SK-N-SH (cell line): ENCODE measurements around the gene KPRP. TPM values are rescaled to one million over a fixed set of nuclear protein-coding genes. Genes with fewer than 3 reads are reported as not detected.

ENCODE experiments used
- CTCF ChIA-PET: fragments of 300-600, 350-600 bp; formaldehyde crosslinking; extraction: SDS; loops from one replicate; lab custom pipeline; 2021; lab: Yijun Ruan, JAX
- POLR2A ChIA-PET: fragments of 350-600 bp; sonication (Branson Sonifier 250); formaldehyde crosslinking; extraction: SDS; loops from one replicate; lab custom pipeline; 2020; ENCODE audit warnings: antibody characterized with exemption, inconsistent platforms; lab: Yijun Ruan, JAX
- DNase-seq: peaks from one replicate; pipeline ENCODE4 v3.0.0; 2012
- H2AFZ ChIP-seq: fragments of 200-600 bp; sonication (generic); 2 replicates; pipeline ENCODE4 v1.8.1; 2016; ENCODE audit warnings: antibody characterized with exemption, mild to moderate bottlenecking, low read depth
- H3F3A ChIP-seq: fragments of 200-600 bp; sonication (generic); replicated peaks from 2 replicates; pipeline ENCODE3; 2016; ENCODE audit warnings: antibody characterized with exemption, mild to moderate bottlenecking; ENCODE audit not compliant: insufficient read depth
- H3K27ac ChIP-seq, 2 experiments: fragments of 200-500 bp in 1 of 2; fragments of 200-600 bp in 1 of 2; sonication (Bioruptor generic) in 1 of 2; sonication (generic), shearing (Covaris generic) in 1 of 2; 2 replicates each; pipeline versions ENCODE4 v1.5.1 to v1.6.1; 2014 to 2016; ENCODE audit warnings: low read depth in 2 of 2, inconsistent platforms in 1 of 2, low read length in 1 of 2, mild to moderate bottlenecking in 1 of 2, mixed read lengths in 1 of 2
- H3K27me3 ChIP-seq: fragments of 200-600 bp; sonication (generic), shearing (Covaris generic); 2 replicates; pipeline ENCODE4 v1.6.1; 2016; ENCODE audit warnings: mixed run types; ENCODE audit not compliant: insufficient read depth
- H3K36me3 ChIP-seq, 2 experiments: fragments of 200-500 bp in 1 of 2; fragments of 200-600 bp in 1 of 2; sonication (Bioruptor generic) in 1 of 2; sonication (generic) in 1 of 2; replicated peaks in 1 of 2; 2 replicates each; pipeline versions ENCODE3 to v1.5.1; 2014 to 2016; ENCODE audit warnings: low read length in 1 of 2, mild to moderate bottlenecking in 1 of 2; ENCODE audit not compliant: insufficient read depth in 2 of 2, control insufficient read depth in 1 of 2
- H3K4me1 ChIP-seq, 2 experiments: fragments of 200-500 bp in 1 of 2; fragments of 200-600 bp in 1 of 2; sonication (Bioruptor generic) in 1 of 2; sonication (generic), shearing (Covaris generic) in 1 of 2; 2 replicates each; pipeline versions ENCODE4 v1.5.1 to v1.6.1; 2014 to 2016; ENCODE audit warnings: low read depth in 1 of 2, low read length in 1 of 2, mixed run types in 1 of 2; ENCODE audit not compliant: insufficient read depth in 2 of 2, control insufficient read depth in 1 of 2
- H3K4me2 ChIP-seq: fragments of 200-600 bp; sonication (generic), shearing (Covaris generic); 2 replicates; pipeline ENCODE4 v1.6.1; 2017; ENCODE audit warnings: mixed run types
- H3K4me3 ChIP-seq, 2 experiments: fragments of 200-500 bp in 1 of 2; fragments of 200-600 bp in 1 of 2; sonication (Bioruptor generic) in 1 of 2; sonication (generic), shearing (Covaris generic) in 1 of 2; 2 replicates each; pipeline versions ENCODE4 v1.5.1 to v1.8.1; 2014 to 2016; ENCODE audit warnings: low read depth in 2 of 2, inconsistent platforms in 1 of 2, low read length in 1 of 2, mild to moderate bottlenecking in 1 of 2, mixed read lengths in 1 of 2, moderate library complexity in 1 of 2
- H3K79me2 ChIP-seq: fragments of 200-600 bp; sonication (generic); 2 replicates; pipeline ENCODE4 v1.8.1; 2017; ENCODE audit warnings: mild to moderate bottlenecking; ENCODE audit not compliant: insufficient read depth
- H3K9ac ChIP-seq: fragments of 200-600 bp; sonication (generic); 2 replicates; pipeline ENCODE4 v1.6.1; 2017; ENCODE audit warnings: mixed run types
- H3K9me2 ChIP-seq: fragments of 200-600 bp; sonication (generic); 2 replicates; pipeline ENCODE4 v1.6.1; 2017; ENCODE audit warnings: mixed run types
- H3K9me3 ChIP-seq: fragments of 200-600 bp; sonication (generic); 2 replicates; pipeline ENCODE4 v1.6.1; 2017; ENCODE audit warnings: mixed run types, mild to moderate bottlenecking, moderate library complexity
- H4K20me1 ChIP-seq: fragments of 200-600 bp; sonication (generic); 2 replicates; pipeline ENCODE4 v1.6.1; 2017; ENCODE audit warnings: mild to moderate bottlenecking, mixed run types; ENCODE audit not compliant: insufficient read depth
- CHD2 ChIP-seq: fragments of 150-350 bp; IDR thresholded peaks from 2 replicates; pipeline ENCODE4 v1.6.1; 2018; ENCODE audit warnings: low read length; ENCODE audit not compliant: partially characterized antibody
- ELF1 ChIP-seq: IDR thresholded peaks from 2 replicates; pipeline ENCODE4 v1.4.0; 2012
- EP300 ChIP-seq, 2 experiments: IDR thresholded peaks; 2 replicates each; pipeline versions ENCODE4 v1.4.0 to v1.6.1; 2012; ENCODE audit warnings: borderline replicate concordance in 1 of 2, low read depth in 1 of 2, low read length in 1 of 2
- EZH2phosphoT487 ChIP-seq: fragments of 200-600 bp; sonication (generic); IDR thresholded peaks from 2 replicates; pipeline ENCODE4 v1.6.1; 2017; ENCODE audit warnings: low read depth, mixed run types, mild to moderate bottlenecking, antibody characterized with exemption, moderate library complexity, borderline replicate concordance
- FOSL2 ChIP-seq: IDR thresholded peaks from 2 replicates; pipeline ENCODE4 v1.4.0; 2012; ENCODE audit warnings: low read depth, mild to moderate bottlenecking, moderate library complexity, borderline replicate concordance
- FOXM1 ChIP-seq: IDR thresholded peaks from 2 replicates; pipeline ENCODE4 v1.4.0; 2012; ENCODE audit warnings: low read depth, mild to moderate bottlenecking
- MXI1 ChIP-seq: IDR thresholded peaks from 2 replicates; pipeline ENCODE4 v1.6.1; 2012; ENCODE audit warnings: mild to moderate bottlenecking, low read depth, low read length, improper control_type of control experiment
- NFIC ChIP-seq: IDR thresholded peaks from 2 replicates; pipeline ENCODE4 v1.4.0; 2012; ENCODE audit warnings: borderline replicate concordance
- POLR2AphosphoS5 ChIP-seq: IDR thresholded peaks from 2 replicates; pipeline ENCODE4 v1.6.1; 2012; ENCODE audit warnings: low read depth, low read length
- RAD21 ChIP-seq: IDR thresholded peaks from 2 replicates; pipeline ENCODE4 v1.6.1; 2012; ENCODE audit warnings: mild to moderate bottlenecking, low read length
- RCOR1 ChIP-seq: fragments of 150-350 bp; IDR thresholded peaks from 2 replicates; pipeline ENCODE4 v1.6.1; 2017; ENCODE audit warnings: antibody characterized with exemption, low read length
- RXRA ChIP-seq: IDR thresholded peaks from 2 replicates; pipeline ENCODE4 v1.4.0; 2012; ENCODE audit warnings: low read depth, mild to moderate bottlenecking, borderline replicate concordance
- SIN3A ChIP-seq: IDR thresholded peaks from 2 replicates; pipeline ENCODE4 v1.6.1; 2012; ENCODE audit warnings: low read depth, mild to moderate bottlenecking, low read length, moderate library complexity, borderline replicate concordance
- TCF12 ChIP-seq: IDR thresholded peaks from 2 replicates; pipeline ENCODE4 v1.4.0; 2012
- TEAD4 ChIP-seq: IDR thresholded peaks from 2 replicates; pipeline ENCODE4 v1.4.0; 2012; ENCODE audit warnings: mild to moderate bottlenecking, borderline replicate concordance; ENCODE audit not compliant: insufficient read depth
- WGBS: methylation state at CpG from one replicate; pipeline ENCODE4 v1.1.6; 2017; ENCODE audit warnings: low lambda C conversion rate; 5-methylcytosine and 5-hydroxymethylcytosine counted together
- polyA plus RNA-seq, 3 experiments: library from polyadenylated mRNA; depleted of rRNA; stranded (reverse); fragments of >200 nt; gene quantifications; 2 replicates each; pipeline ENCODE4 v1.2.3, GENCODE V29; 2012
- TF ChIP-seq, protein P1 (sequence below): IDR thresholded peaks from 2 replicates; pipeline ENCODE4 v1.4.0; 2012; ENCODE audit warnings: low read depth, borderline replicate concordance
- TF ChIP-seq, protein P2 (sequence below): fragments of 150-350 bp; IDR thresholded peaks from 2 replicates; pipeline ENCODE4 v1.6.1; 2016; ENCODE audit warnings: mild to moderate bottlenecking, low read depth, low read length
- TF ChIP-seq, protein P3 (sequence below): fragments of 150-350 bp; IDR thresholded peaks from 2 replicates; pipeline ENCODE4 v1.6.1; 2017; ENCODE audit warnings: antibody characterized with exemption, low read length, low read depth, borderline replicate concordance
- TF ChIP-seq, protein P4 (sequence below): IDR thresholded peaks from 2 replicates; pipeline ENCODE4 v1.6.1; 2012; ENCODE audit warnings: mild to moderate bottlenecking, low read depth, low read length, moderate library complexity
- TF ChIP-seq, protein P5 (sequence below): IDR thresholded peaks from 2 replicates; pipeline ENCODE4 v1.4.0; 2012; ENCODE audit warnings: low read depth, borderline replicate concordance

The KPRP gene, protein sequence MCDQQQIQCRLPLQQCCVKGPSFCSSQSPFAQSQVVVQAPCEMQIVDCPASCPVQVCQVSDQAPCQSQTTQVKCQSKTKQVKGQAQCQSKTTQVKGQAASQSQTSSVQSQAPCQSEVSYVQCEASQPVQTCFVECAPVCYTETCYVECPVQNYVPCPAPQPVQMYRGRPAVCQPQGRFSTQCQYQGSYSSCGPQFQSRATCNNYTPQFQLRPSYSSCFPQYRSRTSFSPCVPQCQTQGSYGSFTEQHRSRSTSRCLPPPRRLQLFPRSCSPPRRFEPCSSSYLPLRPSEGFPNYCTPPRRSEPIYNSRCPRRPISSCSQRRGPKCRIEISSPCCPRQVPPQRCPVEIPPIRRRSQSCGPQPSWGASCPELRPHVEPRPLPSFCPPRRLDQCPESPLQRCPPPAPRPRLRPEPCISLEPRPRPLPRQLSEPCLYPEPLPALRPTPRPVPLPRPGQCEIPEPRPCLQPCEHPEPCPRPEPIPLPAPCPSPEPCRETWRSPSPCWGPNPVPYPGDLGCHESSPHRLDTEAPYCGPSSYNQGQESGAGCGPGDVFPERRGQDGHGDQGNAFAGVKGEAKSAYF
- not detected in 2 replicates for polyA plus RNA-seq (2012; rRNA removed)
- polyA plus RNA-seq (2012; cell fraction: cytosol; rRNA removed), result not detected in 2 replicates
- not detected in 2 replicates for polyA plus RNA-seq (2012; cell fraction: nucleus; rRNA removed)

DNA sequence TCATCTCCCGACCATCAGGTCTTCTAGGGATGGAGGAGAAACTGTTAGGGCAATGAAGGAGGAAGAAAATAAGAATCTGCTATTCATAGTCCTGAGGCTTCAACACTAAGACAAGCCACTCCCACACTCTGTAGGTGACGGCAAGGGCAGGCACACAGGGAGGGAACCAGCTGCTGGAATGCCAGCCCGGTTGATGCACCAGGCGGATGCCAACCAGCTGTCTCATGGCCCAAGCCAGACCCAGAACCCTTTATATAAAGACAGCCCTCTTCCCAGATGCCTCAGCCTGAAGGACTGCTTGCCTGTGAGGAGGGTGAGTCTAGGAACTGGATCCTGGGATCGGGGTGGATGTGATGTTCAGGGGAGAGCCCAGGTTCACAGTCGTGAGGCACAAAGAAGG is at the start of gene KPRP:
TSS of gene KPRP (plus strand) at position 279 of the 400 bp plus-strand sequence. CDS start 1,564 bp downstream, outside the sequence.
- DNase-seq, result no peak
- Histone ChIP-seq H3K4me3 (no peak within 1 kb of the TSS), H4K20me1 (no peaks in the 10 kb centered on the region), H2AFZ (no peak within 1 kb of the TSS), H3K36me3 (no peaks in the 10 kb centered on the region), H3K27me3 (peaks cover 28% of the 10 kb centered on the region; the same call in 1 of the 2 replicates)
- WGBS, result 1% methylated on average over 4 of the region's 6 CpGs
- CTCF ChIA-PET, result interaction anchor here (0.5 to 1.1 kb wide), 2 partner anchors 13 to 79 kb away, joined by 3 to 4 read pairs; no protein-coding TSS in a partner anchor
- POLR2A ChIA-PET, result no interaction called here
- TF ChIP-seq MXI1 (no peak), RCOR1 (no peak), EP300 (IDR thresholded peaks at IDR 0.05; ENCODE audit: borderline replicate concordance in 1 of 2, low read depth in 1 of 2, low read length in 1 of 2) (no peak), FOSL2 (no peak), RAD21 (no peak), ELF1 (no peak), NFIC (no peak), EZH2phosphoT487 (no peak), CHD2 (no peak), FOXM1 (no peak), RXRA (no peak), TCF12 (no peak), TEAD4 (no peak), POLR2AphosphoS5 (no peak), SIN3A (no peak)
- TF ChIP-seq, protein P1, sequence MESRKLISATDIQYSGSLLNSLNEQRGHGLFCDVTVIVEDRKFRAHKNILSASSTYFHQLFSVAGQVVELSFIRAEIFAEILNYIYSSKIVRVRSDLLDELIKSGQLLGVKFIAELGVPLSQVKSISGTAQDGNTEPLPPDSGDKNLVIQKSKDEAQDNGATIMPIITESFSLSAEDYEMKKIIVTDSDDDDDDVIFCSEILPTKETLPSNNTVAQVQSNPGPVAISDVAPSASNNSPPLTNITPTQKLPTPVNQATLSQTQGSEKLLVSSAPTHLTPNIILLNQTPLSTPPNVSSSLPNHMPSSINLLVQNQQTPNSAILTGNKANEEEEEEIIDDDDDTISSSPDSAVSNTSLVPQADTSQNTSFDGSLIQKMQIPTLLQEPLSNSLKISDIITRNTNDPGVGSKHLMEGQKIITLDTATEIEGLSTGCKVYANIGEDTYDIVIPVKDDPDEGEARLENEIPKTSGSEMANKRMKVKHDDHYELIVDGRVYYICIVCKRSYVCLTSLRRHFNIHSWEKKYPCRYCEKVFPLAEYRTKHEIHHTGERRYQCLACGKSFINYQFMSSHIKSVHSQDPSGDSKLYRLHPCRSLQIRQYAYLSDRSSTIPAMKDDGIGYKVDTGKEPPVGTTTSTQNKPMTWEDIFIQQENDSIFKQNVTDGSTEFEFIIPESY, result no peak
- TF ChIP-seq, protein P2, sequence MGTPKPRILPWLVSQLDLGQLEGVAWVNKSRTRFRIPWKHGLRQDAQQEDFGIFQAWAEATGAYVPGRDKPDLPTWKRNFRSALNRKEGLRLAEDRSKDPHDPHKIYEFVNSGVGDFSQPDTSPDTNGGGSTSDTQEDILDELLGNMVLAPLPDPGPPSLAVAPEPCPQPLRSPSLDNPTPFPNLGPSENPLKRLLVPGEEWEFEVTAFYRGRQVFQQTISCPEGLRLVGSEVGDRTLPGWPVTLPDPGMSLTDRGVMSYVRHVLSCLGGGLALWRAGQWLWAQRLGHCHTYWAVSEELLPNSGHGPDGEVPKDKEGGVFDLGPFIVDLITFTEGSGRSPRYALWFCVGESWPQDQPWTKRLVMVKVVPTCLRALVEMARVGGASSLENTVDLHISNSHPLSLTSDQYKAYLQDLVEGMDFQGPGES, result no peak
- TF ChIP-seq, protein P3, sequence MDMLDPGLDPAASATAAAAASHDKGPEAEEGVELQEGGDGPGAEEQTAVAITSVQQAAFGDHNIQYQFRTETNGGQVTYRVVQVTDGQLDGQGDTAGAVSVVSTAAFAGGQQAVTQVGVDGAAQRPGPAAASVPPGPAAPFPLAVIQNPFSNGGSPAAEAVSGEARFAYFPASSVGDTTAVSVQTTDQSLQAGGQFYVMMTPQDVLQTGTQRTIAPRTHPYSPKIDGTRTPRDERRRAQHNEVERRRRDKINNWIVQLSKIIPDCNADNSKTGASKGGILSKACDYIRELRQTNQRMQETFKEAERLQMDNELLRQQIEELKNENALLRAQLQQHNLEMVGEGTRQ, result no peak
- TF ChIP-seq, protein P4, sequence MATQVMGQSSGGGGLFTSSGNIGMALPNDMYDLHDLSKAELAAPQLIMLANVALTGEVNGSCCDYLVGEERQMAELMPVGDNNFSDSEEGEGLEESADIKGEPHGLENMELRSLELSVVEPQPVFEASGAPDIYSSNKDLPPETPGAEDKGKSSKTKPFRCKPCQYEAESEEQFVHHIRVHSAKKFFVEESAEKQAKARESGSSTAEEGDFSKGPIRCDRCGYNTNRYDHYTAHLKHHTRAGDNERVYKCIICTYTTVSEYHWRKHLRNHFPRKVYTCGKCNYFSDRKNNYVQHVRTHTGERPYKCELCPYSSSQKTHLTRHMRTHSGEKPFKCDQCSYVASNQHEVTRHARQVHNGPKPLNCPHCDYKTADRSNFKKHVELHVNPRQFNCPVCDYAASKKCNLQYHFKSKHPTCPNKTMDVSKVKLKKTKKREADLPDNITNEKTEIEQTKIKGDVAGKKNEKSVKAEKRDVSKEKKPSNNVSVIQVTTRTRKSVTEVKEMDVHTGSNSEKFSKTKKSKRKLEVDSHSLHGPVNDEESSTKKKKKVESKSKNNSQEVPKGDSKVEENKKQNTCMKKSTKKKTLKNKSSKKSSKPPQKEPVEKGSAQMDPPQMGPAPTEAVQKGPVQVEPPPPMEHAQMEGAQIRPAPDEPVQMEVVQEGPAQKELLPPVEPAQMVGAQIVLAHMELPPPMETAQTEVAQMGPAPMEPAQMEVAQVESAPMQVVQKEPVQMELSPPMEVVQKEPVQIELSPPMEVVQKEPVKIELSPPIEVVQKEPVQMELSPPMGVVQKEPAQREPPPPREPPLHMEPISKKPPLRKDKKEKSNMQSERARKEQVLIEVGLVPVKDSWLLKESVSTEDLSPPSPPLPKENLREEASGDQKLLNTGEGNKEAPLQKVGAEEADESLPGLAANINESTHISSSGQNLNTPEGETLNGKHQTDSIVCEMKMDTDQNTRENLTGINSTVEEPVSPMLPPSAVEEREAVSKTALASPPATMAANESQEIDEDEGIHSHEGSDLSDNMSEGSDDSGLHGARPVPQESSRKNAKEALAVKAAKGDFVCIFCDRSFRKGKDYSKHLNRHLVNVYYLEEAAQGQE, result no peak
- TF ChIP-seq, protein P5, sequence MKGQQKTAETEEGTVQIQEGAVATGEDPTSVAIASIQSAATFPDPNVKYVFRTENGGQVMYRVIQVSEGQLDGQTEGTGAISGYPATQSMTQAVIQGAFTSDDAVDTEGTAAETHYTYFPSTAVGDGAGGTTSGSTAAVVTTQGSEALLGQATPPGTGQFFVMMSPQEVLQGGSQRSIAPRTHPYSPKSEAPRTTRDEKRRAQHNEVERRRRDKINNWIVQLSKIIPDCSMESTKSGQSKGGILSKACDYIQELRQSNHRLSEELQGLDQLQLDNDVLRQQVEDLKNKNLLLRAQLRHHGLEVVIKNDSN, result no peak
- TF ChIP-seq, all 33 proteins: peak for 0
- H3K4me1 ChIP-seq, result no peaks in the 10 kb centered on the region
- H3K27ac ChIP-seq, result no peak within 1 kb of the TSS
- no peak within 1 kb of the TSS for H3K4me2 ChIP-seq
- no peaks in the 10 kb centered on the region for H3F3A ChIP-seq
- H3K79me2 ChIP-seq, result no peaks in the 10 kb centered on the region
- H3K9ac ChIP-seq, result no peak within 1 kb of the TSS
- no peaks in the 10 kb centered on the region for H3K9me2 ChIP-seq
- H3K9me3 ChIP-seq, result no peaks in the 10 kb centered on the region
